ENCODE data around the gene PCSK4.

The PCSK4 gene

GRCh38 chr19:1474765-1475351 is 15.3 kb downstream of the PCSK4 start:
- H4K20me1 ChIP-seq (ENCODE audit: insufficient read depth) = no peaks in the 10 kb centered on the region
- peaks cover 22% of the 10 kb centered on the region for H3K4me1 ChIP-seq (ENCODE audit: low read depth, poor library complexity, severe bottlenecking)
- no peaks in the 10 kb centered on the region; the same call in 1 of the 2 replicates for H3K36me3 ChIP-seq (ENCODE audit: insufficient read depth)
- H2AFZ ChIP-seq (ENCODE audit: low read depth) = no peak overlapping the region
- no peak overlapping the region for H3K4me3 ChIP-seq (IDR thresholded peaks at IDR 0.05; ENCODE audit: insufficient read depth, low read depth, low read length)
- no peak for TF ChIP-seq CTCF (conservative IDR thresholded peaks at IDR 0.05; ENCODE audit: low read depth, low read length)
- peaks cover 9% of the 10 kb centered on the region for H3K79me2 ChIP-seq (ENCODE audit: insufficient read depth, low read depth)
- H3K9ac ChIP-seq = no peak overlapping the region
- H3K27ac ChIP-seq = no peak overlapping the region
- H3K4me2 ChIP-seq = no peak overlapping the region
- peaks cover 16% of the 10 kb centered on the region for H3K27me3 ChIP-seq (ENCODE audit: insufficient read depth, low read depth)

- no peak overlapping the region for H2AFZ ChIP-seq (ENCODE audit: low read depth)
- H3K27ac ChIP-seq = no peak overlapping the region
- no peak for TF ChIP-seq CTCF (conservative IDR thresholded peaks at IDR 0.05; ENCODE audit: low read depth, low read length)
- H3K9ac ChIP-seq = no peak overlapping the region
- no peak overlapping the region for H3K4me2 ChIP-seq
- no peaks in the 10 kb centered on the region; the same call in 1 of the 2 replicates for H3K36me3 ChIP-seq (ENCODE audit: insufficient read depth)
- H3K79me2 ChIP-seq (ENCODE audit: insufficient read depth, low read depth) = peaks cover 9% of the 10 kb centered on the region
- peaks cover 12% of the 10 kb centered on the region; the same call in 1 of the 2 replicates for H3K27me3 ChIP-seq (ENCODE audit: insufficient read depth, low read depth)
- no peak overlapping the region for H3K4me3 ChIP-seq (IDR thresholded peaks at IDR 0.05; ENCODE audit: insufficient read depth, low read depth, low read length)
- peaks cover 22% of the 10 kb centered on the region for H3K4me1 ChIP-seq (ENCODE audit: low read depth, poor library complexity, severe bottlenecking)
- H4K20me1 ChIP-seq (ENCODE audit: insufficient read depth) = no peaks in the 10 kb centered on the region
Observed at GRCh38 chr19:1474011-1474764, 16.0 kb downstream of the PCSK4 start.

GRCh38 chr19:1473085-1473851 is 16.9 kb downstream of the PCSK4 start:
- no peak overlapping the region for H3K4me3 ChIP-seq (IDR thresholded peaks at IDR 0.05; ENCODE audit: insufficient read depth, low read depth, low read length)
- peaks cover 5% of the 10 kb centered on the region for H3K79me2 ChIP-seq (ENCODE audit: insufficient read depth, low read depth)
- H3K4me1 ChIP-seq (ENCODE audit: low read depth, poor library complexity, severe bottlenecking) = peaks cover 22% of the 10 kb centered on the region
- TF ChIP-seq CTCF (conservative IDR thresholded peaks at IDR 0.05; ENCODE audit: low read depth, low read length) = no peak
- H3K27me3 ChIP-seq (ENCODE audit: insufficient read depth, low read depth) = peaks cover 16% of the 10 kb centered on the region
- H3K9ac ChIP-seq = no peak overlapping the region
- H3K27ac ChIP-seq = no peak overlapping the region
- H2AFZ ChIP-seq (ENCODE audit: low read depth) = no peak overlapping the region
- H3K36me3 ChIP-seq (ENCODE audit: insufficient read depth) = no peaks in the 10 kb centered on the region; the same call in 1 of the 2 replicates
- no peaks in the 10 kb centered on the region for H4K20me1 ChIP-seq (ENCODE audit: insufficient read depth)
- no peak overlapping the region for H3K4me2 ChIP-seq

- TF ChIP-seq CTCF (conservative IDR thresholded peaks at IDR 0.05; ENCODE audit: low read depth, low read length) = no peak
- no peak overlapping the region for H3K9ac ChIP-seq
- H3K4me2 ChIP-seq = no peak overlapping the region
- no peaks in the 10 kb centered on the region; the same call in 1 of the 2 replicates for H3K36me3 ChIP-seq (ENCODE audit: insufficient read depth)
- no peak overlapping the region for H3K4me3 ChIP-seq (IDR thresholded peaks at IDR 0.05; ENCODE audit: insufficient read depth, low read depth, low read length)
- H3K4me1 ChIP-seq (ENCODE audit: low read depth, poor library complexity, severe bottlenecking) = peaks cover 14% of the 10 kb centered on the region
- H3K79me2 ChIP-seq (ENCODE audit: insufficient read depth, low read depth) = no peaks in the 10 kb centered on the region
- H3K27me3 ChIP-seq (ENCODE audit: insufficient read depth, low read depth) = peaks cover 16% of the 10 kb centered on the region
- H3K27ac ChIP-seq = no peak overlapping the region
- H2AFZ ChIP-seq (ENCODE audit: low read depth) = no peak overlapping the region
- no peaks in the 10 kb centered on the region for H4K20me1 ChIP-seq (ENCODE audit: insufficient read depth)
Observed at GRCh38 chr19:1472231-1473084, 17.7 kb downstream of the PCSK4 start.
